Astrocyte (in vitro differentiated cells and primary cell): ENCODE results near the gene PNLIPRP1. TPM values are rescaled to one million over a fixed set of nuclear protein-coding genes. Genes with fewer than 3 reads are reported as not detected.
A peak's percentile ranks its signal among the peaks of the same experiment; 100 is the strongest.

Source experiments
- DNase-seq: peaks from one replicate; pipeline ENCODE4 v3.0.0-alpha.2; 2010; ENCODE audit warnings: low read depth
- FAIRE-seq: peaks from 2 replicates; lab custom pipeline; 2011; peaks lifted over from hg19 to GRCh38; lab: Jason Lieb, UNC
- H2AFZ ChIP-seq: 2 replicates; pipeline ENCODE4 v1.6.0; 2012; ENCODE audit warnings: low read depth, low read length, inconsistent platforms
- H3K27ac ChIP-seq: 2 replicates; pipeline ENCODE4 v1.5.1; 2011; ENCODE audit warnings: low read depth, low read length, inconsistent platforms
- H3K27me3 ChIP-seq: 2 replicates; pipeline ENCODE4 v1.6.0; 2011; ENCODE audit warnings: low read length, inconsistent platforms; ENCODE audit not compliant: insufficient read depth
- H3K36me3 ChIP-seq: 2 replicates; pipeline ENCODE4 v1.5.1; 2011; ENCODE audit warnings: low read length, inconsistent platforms; ENCODE audit not compliant: insufficient read depth
- H3K4me1 ChIP-seq: 2 replicates; pipeline ENCODE4 v1.5.1; 2011; ENCODE audit warnings: low read length, inconsistent platforms; ENCODE audit not compliant: insufficient read depth
- H3K4me2 ChIP-seq: 2 replicates; pipeline ENCODE4 v1.6.0; 2012; ENCODE audit warnings: low read length, inconsistent platforms
- H3K4me3 ChIP-seq: 2 replicates; pipeline ENCODE4 v1.5.1; 2011; ENCODE audit warnings: low read depth, mild to moderate bottlenecking, low read length, inconsistent platforms; ENCODE audit not compliant: insufficient read depth
- H3K79me2 ChIP-seq: 2 replicates; pipeline ENCODE4 v1.6.0; 2012; ENCODE audit warnings: mild to moderate bottlenecking, low read length, inconsistent platforms; ENCODE audit not compliant: insufficient read depth
- H3K9ac ChIP-seq: 2 replicates; pipeline ENCODE4 v1.6.0; 2012; ENCODE audit warnings: mild to moderate bottlenecking, low read length, inconsistent platforms
- H3K9me3 ChIP-seq: 2 replicates; pipeline ENCODE4 v1.5.1; 2012; ENCODE audit warnings: low read depth, mild to moderate bottlenecking, low read length, inconsistent platforms; ENCODE audit not compliant: insufficient read depth
- H4K20me1 ChIP-seq: 2 replicates; pipeline ENCODE4 v1.6.0; 2012; ENCODE audit warnings: low read length, inconsistent platforms; ENCODE audit not compliant: insufficient read depth
- H3K27ac Mint-ChIP-seq: one replicate; pipeline ENCODE4 v1.8.0; 2021; ENCODE audit warnings: mild to moderate bottlenecking, mixed read lengths; ENCODE audit not compliant: unreplicated experiment
- H3K27me3 Mint-ChIP-seq: one replicate; pipeline ENCODE4 v1.8.0; 2021; ENCODE audit warnings: low read depth, mixed read lengths; ENCODE audit not compliant: unreplicated experiment
- H3K36me3 Mint-ChIP-seq: one replicate; pipeline ENCODE4 v1.8.0; 2021; ENCODE audit warnings: low read depth, mixed read lengths; ENCODE audit not compliant: unreplicated experiment
- H3K4me1 Mint-ChIP-seq: one replicate; pipeline ENCODE4 v1.8.0; 2021; ENCODE audit warnings: low read depth, mixed read lengths; ENCODE audit not compliant: unreplicated experiment
- H3K4me3 Mint-ChIP-seq: one replicate; pipeline ENCODE4 v1.8.0; 2021; ENCODE audit warnings: mild to moderate bottlenecking, moderate library complexity, mixed read lengths; ENCODE audit not compliant: unreplicated experiment
- H3K9me3 Mint-ChIP-seq: one replicate; pipeline ENCODE4 v1.8.0; 2021; ENCODE audit warnings: mild to moderate bottlenecking, mixed read lengths; ENCODE audit not compliant: unreplicated experiment
- EZH2 ChIP-seq: IDR thresholded peaks from 2 replicates; pipeline ENCODE4 v1.6.1; 2012; ENCODE audit warnings: mild to moderate bottlenecking, low read length, inconsistent platforms; ENCODE audit not compliant: insufficient read depth
- total RNA-seq: library from RNA; stranded (reverse); gene quantifications from 2 replicates; pipeline ENCODE4 v1.2.1, GENCODE V29; 2021
- TF ChIP-seq, protein P1 (sequence below): IDR thresholded peaks from 2 replicates; pipeline ENCODE4 v1.5.1; 2011; ENCODE audit warnings: low read depth, mild to moderate bottlenecking, inconsistent platforms, low read length, moderate library complexity; ENCODE audit not compliant: insufficient read depth

PNLIPRP1 gene
- total RNA-seq, 1 donor from 2014 or later = not detected

- no peaks in the 10 kb centered on the region for H3K79me2 ChIP-seq
- H4K20me1 ChIP-seq = no peaks in the 10 kb centered on the region
- H3K4me2 ChIP-seq = no peak overlapping the region
- H3K9ac ChIP-seq = no peak overlapping the region
- H3K27ac Mint-ChIP-seq = no peak overlapping the region
- peaks cover 28% of the 10 kb centered on the region for H3K27me3 Mint-ChIP-seq
- no peak overlapping the region for H3K4me3 ChIP-seq
- H2AFZ ChIP-seq = no peak overlapping the region
- H3K9me3 ChIP-seq = no peaks in the 10 kb centered on the region
- no peak for DNase-seq
- H3K27me3 ChIP-seq = no peaks in the 10 kb centered on the region
- no peaks in the 10 kb centered on the region for H3K36me3 ChIP-seq
- FAIRE-seq = no peak
- H3K4me1 ChIP-seq = no peaks in the 10 kb centered on the region
- no peak overlapping the region for H3K27ac ChIP-seq
- no peaks in the 10 kb centered on the region for H3K36me3 Mint-ChIP-seq
- TF ChIP-seq EZH2 = no peak
- TF ChIP-seq, protein P1, sequence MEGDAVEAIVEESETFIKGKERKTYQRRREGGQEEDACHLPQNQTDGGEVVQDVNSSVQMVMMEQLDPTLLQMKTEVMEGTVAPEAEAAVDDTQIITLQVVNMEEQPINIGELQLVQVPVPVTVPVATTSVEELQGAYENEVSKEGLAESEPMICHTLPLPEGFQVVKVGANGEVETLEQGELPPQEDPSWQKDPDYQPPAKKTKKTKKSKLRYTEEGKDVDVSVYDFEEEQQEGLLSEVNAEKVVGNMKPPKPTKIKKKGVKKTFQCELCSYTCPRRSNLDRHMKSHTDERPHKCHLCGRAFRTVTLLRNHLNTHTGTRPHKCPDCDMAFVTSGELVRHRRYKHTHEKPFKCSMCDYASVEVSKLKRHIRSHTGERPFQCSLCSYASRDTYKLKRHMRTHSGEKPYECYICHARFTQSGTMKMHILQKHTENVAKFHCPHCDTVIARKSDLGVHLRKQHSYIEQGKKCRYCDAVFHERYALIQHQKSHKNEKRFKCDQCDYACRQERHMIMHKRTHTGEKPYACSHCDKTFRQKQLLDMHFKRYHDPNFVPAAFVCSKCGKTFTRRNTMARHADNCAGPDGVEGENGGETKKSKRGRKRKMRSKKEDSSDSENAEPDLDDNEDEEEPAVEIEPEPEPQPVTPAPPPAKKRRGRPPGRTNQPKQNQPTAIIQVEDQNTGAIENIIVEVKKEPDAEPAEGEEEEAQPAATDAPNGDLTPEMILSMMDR = no peak
- H3K9me3 Mint-ChIP-seq = peaks cover 5% of the 10 kb centered on the region
- no peaks in the 10 kb centered on the region for H3K4me1 Mint-ChIP-seq
- H3K4me3 Mint-ChIP-seq = no peak overlapping the region
Observed at GRCh38 chr10:116607336-116607735, 16.6 kb downstream of the PNLIPRP1 start.

- no peak overlapping the region for H3K9ac ChIP-seq
- Mint-ChIP-seq H3K9me3 (peaks cover 5% of the 10 kb centered on the region), H3K4me1 (no peaks in the 10 kb centered on the region), H3K36me3 (no peaks in the 10 kb centered on the region), H3K4me3 (peak overlapping the region; percentile 57), H3K27ac (no peak overlapping the region), H3K27me3 (peaks cover 32% of the 10 kb centered on the region)
- H3K4me1 ChIP-seq = no peaks in the 10 kb centered on the region
- no peak overlapping the region for H3K4me3 ChIP-seq
- FAIRE-seq (no peak), DNase-seq (no peak)
- peak overlapping the region; percentile 74 for H3K4me2 ChIP-seq
- no peaks in the 10 kb centered on the region for H3K27me3 ChIP-seq
- H3K27ac ChIP-seq = no peak overlapping the region
- peak overlapping the region; percentile 52 for H2AFZ ChIP-seq
- no peaks in the 10 kb centered on the region for H3K9me3 ChIP-seq
- no peaks in the 10 kb centered on the region for H3K36me3 ChIP-seq
- H4K20me1 ChIP-seq = no peaks in the 10 kb centered on the region
- TF ChIP-seq, protein P1 = no peak
- no peak for TF ChIP-seq EZH2
- H3K79me2 ChIP-seq = no peaks in the 10 kb centered on the region
Observed at GRCh38 chr10:116608686-116609594, 18.2 kb downstream of the PNLIPRP1 start.
